Mesenteric fat pad (tissue), 1 donor: Measurements from ENCODE around the gene PRG3. TPM values are rescaled to one million over a fixed set of nuclear protein-coding genes. Genes with fewer than 3 reads are reported as not detected.

Source experiments
- DNase-seq: peaks from one replicate; pipeline ENCODE4 v3.0.0-alpha.2; 2020; ENCODE audit warnings: low spot score
- total RNA-seq: library from RNA; stranded (reverse); fragmentation: NEBNext Ultra II Directional; extraction: Animal tissue kit (Norgen Biotek cat#: 25700); gene quantifications from one replicate; pipeline ENCODE4 v1.2.1, GENCODE V29; 2021
- donor health status: DM: yes; HTN: yes; CAD: no.

Gene PRG3
- total RNA-seq, 1 donor from 2014 or later = not detected

GRCh38 chr11:57359896-57360690, 20.9 kb downstream of the PRG3 start:
- no peak for DNase-seq

GRCh38 chr11:57359396-57359795, 21.6 kb downstream of the PRG3 start:
- no peak for DNase-seq

- DNase-seq = no peak
These were observed 22.0 kb downstream of the PRG3 start for GRCh38 chr11:57358991-57359390.

GRCh38 chr11:57358543-57358961, 22.4 kb downstream of the PRG3 start:
- DNase-seq = no peak

GRCh38 chr11:57357856-57358255, 23.1 kb downstream of the PRG3 start:
- no peak for DNase-seq

GRCh38 chr11:57357310-57357709, 23.6 kb downstream of the PRG3 start:
- no peak for DNase-seq

- no peak for DNase-seq
These were observed 24.7 kb downstream of the PRG3 start for GRCh38 chr11:57356268-57356667.

GRCh38 chr11:57354699-57355098, 26.3 kb downstream of the PRG3 start:
- DNase-seq = no peak

- DNase-seq = no peak
These were observed 27.1 kb downstream of the PRG3 start for GRCh38 chr11:57353852-57354251.

GRCh38 chr11:57353446-57353845, 27.5 kb downstream of the PRG3 start:
- no peak for DNase-seq

- DNase-seq = no peak
These were observed 27.9 kb downstream of the PRG3 start for GRCh38 chr11:57353036-57353435.

- DNase-seq = no peak
These were observed 31.3 kb downstream of the PRG3 start for GRCh38 chr11:57349491-57350274.

- no peak for DNase-seq
These were observed 32.2 kb downstream of the PRG3 start for GRCh38 chr11:57348636-57349313.

- DNase-seq = no peak
These were observed 32.9 kb downstream of the PRG3 start for GRCh38 chr11:57348052-57348451.

GRCh38 chr11:57347336-57347735, 33.6 kb downstream of the PRG3 start:
- DNase-seq = no peak

GRCh38 chr11:57345555-57346211, 35.3 kb downstream of the PRG3 start:
- no peak for DNase-seq

- no peak for DNase-seq
These were observed 36.1 kb downstream of the PRG3 start for GRCh38 chr11:57344826-57345225.

- no peak for DNase-seq
These were observed 37.1 kb downstream of the PRG3 start for GRCh38 chr11:57343825-57344224.

GRCh38 chr11:57342702-57343101, 38.2 kb downstream of the PRG3 start:
- DNase-seq = no peak

- no peak for DNase-seq
These were observed 39.6 kb downstream of the PRG3 start for GRCh38 chr11:57341250-57341808.

- DNase-seq = no peak
These were observed 40.8 kb downstream of the PRG3 start for GRCh38 chr11:57340039-57340615.
